Large intestine (tissue), 3 donors: ENCODE results near the gene ZNF616. TPM values are rescaled to one million over a fixed set of nuclear protein-coding genes. Genes with fewer than 3 reads are reported as not detected.
"Not testable (repeated sequence)": the region's sequence is repeated elsewhere in the genome, so short reads cannot be mapped to it uniquely, and the experiment has no call there.

ENCODE experiments used
- DNase-seq, 2 donors: peaks; one replicate each; pipeline versions ENCODE4 v3.0.0 to v3.0.0-alpha.2; 2013
- H3K27ac ChIP-seq: one replicate; pipeline ENCODE4 v1.5.1; 2013; ENCODE audit warnings: low read length
- H3K27me3 ChIP-seq: 2 replicates; pipeline ENCODE4 v1.6.1; 2013; ENCODE audit warnings: low read length; ENCODE audit not compliant: control insufficient read depth, insufficient read depth
- H3K36me3 ChIP-seq: 2 replicates; pipeline ENCODE4 v1.6.1; 2013; ENCODE audit warnings: low read length; ENCODE audit not compliant: control insufficient read depth, insufficient read depth
- H3K4me1 ChIP-seq: one replicate; pipeline ENCODE4 v1.6.1; 2013; ENCODE audit warnings: low read length; ENCODE audit not compliant: control insufficient read depth, insufficient read depth
- H3K4me3 ChIP-seq: one replicate; pipeline ENCODE4 v1.5.1; 2013; ENCODE audit warnings: low read length
- H3K9me3 ChIP-seq: one replicate; pipeline ENCODE4 v1.6.1; 2013; ENCODE audit warnings: mild to moderate bottlenecking, low read depth, low read length, moderate library complexity; ENCODE audit not compliant: control insufficient read depth
- WGBS: methylation state at CpG from one replicate; pipeline ENCODE4 v1.1.5; 2013; ENCODE audit warnings: low lambda C conversion rate; ENCODE audit not compliant: insufficient coverage; 5-methylcytosine and 5-hydroxymethylcytosine counted together
- polyA plus RNA-seq: library from polyadenylated mRNA; unstranded; fragments of 120-200 nt; gene quantifications from one replicate; pipeline ENCODE4 v1.2.1, GENCODE V29; 2013

ZNF616 gene
- polyA plus RNA-seq, 1 donor = 9.6 TPM

DNA sequence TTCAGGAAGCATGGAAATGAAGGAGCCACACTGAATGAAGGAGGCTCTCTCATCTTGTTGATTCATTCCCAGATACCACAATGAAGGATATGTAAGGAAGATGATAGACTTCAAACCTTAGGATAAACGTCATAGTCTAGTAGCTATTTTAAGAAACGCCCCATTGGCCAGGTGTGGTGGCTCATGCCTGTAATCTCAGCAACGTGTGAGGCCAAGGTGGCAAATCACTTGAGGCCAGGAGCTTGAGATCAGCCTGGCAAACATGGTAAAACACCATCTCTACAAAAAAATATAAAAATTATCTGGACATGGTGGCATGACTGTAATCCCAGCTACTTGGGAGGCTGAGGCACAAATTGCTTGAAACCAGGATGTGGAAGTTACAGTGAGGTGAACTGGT is 27.1 kb downstream of the ZNF616 start:
- H3K4me1 ChIP-seq = no peaks in the 10 kb centered on the region
- H3K36me3 ChIP-seq = peaks cover 22% of the 10 kb centered on the region
- peaks cover 44% of the 10 kb centered on the region for H3K9me3 ChIP-seq
- H3K27me3 ChIP-seq = no peaks in the 10 kb centered on the region
- WGBS = no CpG with 5 or more reads among the region's 3 CpGs
- H3K27ac ChIP-seq = no peak overlapping the region
- no peak overlapping the region for H3K4me3 ChIP-seq
- DNase-seq = no peak

DNA sequence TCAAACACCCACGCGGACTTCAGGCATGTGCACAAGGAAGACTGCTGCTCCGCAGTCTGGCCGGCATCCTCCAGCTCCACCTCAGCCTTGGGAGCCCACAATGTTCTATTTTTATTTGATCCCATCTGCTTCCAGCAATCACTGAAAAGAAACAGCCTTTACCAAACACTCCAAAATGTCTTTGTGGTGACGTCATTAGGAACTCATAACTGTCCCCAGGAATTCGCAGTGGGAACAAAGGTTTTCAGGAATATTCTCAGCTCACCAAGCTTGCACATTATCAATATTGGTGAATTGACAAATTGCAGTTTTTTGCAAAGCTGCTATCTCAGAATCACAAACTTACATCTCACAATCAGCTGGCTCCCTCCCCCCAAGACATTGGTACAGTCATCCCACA is 29.0 kb downstream of the ZNF616 start:
- H3K36me3 ChIP-seq = peaks cover 10% of the 10 kb centered on the region
- WGBS = 80% methylated on average over 1 of the region's 6 CpGs
- peaks cover 38% of the 10 kb centered on the region for H3K9me3 ChIP-seq
- no peaks in the 10 kb centered on the region for H3K27me3 ChIP-seq
- DNase-seq = no peak
- H3K27ac ChIP-seq = no peak overlapping the region
- no peaks in the 10 kb centered on the region for H3K4me1 ChIP-seq
- no peak overlapping the region for H3K4me3 ChIP-seq

- WGBS = no CpG with 5 or more reads among the region's 1 CpG
- Histone ChIP-seq H3K27me3 (no peaks in the 10 kb centered on the region), H3K36me3 (no peaks in the 10 kb centered on the region), H3K4me1 (no peaks in the 10 kb centered on the region), H3K4me3 (no peak overlapping the region), H3K9me3 (peaks cover 16% of the 10 kb centered on the region), H3K27ac (no peak overlapping the region)
- no peak for DNase-seq
Observed at GRCh38 chr19:52102782-52103181, 37.0 kb downstream of the ZNF616 start.

- no peak for DNase-seq
- Histone ChIP-seq H3K27ac (no peak overlapping the region), H3K27me3 (no peaks in the 10 kb centered on the region), H3K36me3 (no peaks in the 10 kb centered on the region), H3K9me3 (peaks cover 20% of the 10 kb centered on the region), H3K4me3 (no peak overlapping the region), H3K4me1 (no peaks in the 10 kb centered on the region)
- WGBS = no CpG with 5 or more reads among the region's 2 CpGs
Observed at GRCh38 chr19:52101866-52102562, 37.7 kb downstream of the ZNF616 start.

DNA sequence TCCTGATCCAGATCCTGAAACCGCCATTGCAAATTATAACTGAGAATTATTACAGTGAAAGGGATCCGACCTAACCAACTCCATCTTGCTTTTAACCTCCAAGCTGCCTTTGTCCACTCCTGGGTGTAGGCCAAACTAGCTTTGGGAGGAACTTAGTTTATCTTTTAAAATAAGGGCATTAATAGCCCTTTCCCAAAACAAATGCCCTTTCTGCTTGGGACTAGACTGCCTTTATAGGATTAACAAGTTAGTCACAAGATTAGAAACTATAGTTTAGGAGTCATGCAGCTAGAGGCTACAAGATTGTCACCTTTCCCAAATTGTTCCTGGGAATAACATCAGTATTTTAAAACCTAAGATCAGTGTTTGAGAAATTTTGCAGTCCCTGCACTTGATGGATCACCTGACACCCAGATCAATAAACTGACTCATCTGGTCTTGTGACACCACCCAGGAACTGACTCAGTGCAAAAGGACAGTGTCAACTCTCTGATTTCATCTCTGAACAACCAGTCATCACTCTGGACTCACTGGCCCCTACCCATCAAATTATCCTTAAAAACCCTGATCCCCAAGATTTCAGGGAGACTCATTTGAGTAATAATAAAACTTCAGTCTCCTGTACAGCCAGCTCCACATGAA is 40.1 kb downstream of the ZNF616 start:
- Histone ChIP-seq H3K36me3 (no peaks in the 10 kb centered on the region), H3K4me3 (no peak overlapping the region), H3K9me3 (peaks cover 18% of the 10 kb centered on the region), H3K4me1 (no peaks in the 10 kb centered on the region), H3K27ac (no peak overlapping the region), H3K27me3 (no peaks in the 10 kb centered on the region)
- WGBS = no CpG with 5 or more reads among the region's 2 CpGs
- no peak for DNase-seq

DNA sequence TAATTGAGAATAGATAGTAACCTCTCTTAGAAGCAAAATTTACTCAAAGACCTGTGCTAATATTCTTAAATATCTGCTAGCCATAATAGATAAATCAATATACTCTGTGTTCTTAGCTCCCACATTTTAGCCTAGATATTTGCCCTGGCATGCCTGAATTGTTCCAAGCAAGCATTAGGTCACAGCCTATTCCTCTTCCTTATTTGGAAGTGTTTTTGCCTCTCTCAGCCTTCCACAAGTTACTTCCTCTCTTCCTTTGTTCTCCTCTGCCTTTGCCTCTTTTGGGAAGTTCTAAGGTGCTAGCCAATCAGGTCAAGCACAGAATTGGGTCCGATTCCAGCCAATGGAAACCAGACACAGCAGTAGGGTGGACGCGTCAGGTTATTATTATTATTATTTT is 43.3 kb downstream of the ZNF616 start:
- DNase-seq, H3K4me1 ChIP-seq, H3K27ac ChIP-seq, H3K27me3 ChIP-seq, H3K4me3 ChIP-seq: not testable (repeated sequence)
- peaks cover 32% of the 10 kb centered on the region for H3K9me3 ChIP-seq
- H3K36me3 ChIP-seq = peaks cover 14% of the 10 kb centered on the region
- 86% methylated on average over 1 of the region's 3 CpGs for WGBS

GRCh38 chr19:52095172-52096014 is 44.3 kb downstream of the ZNF616 start, which contains the start of gene ZNF841:
Gene ZNF841, minus strand, starts transcription at chr19:52095765. Its CDS starts 10,964 bp downstream, at chr19:52084801.
- Histone ChIP-seq H3K27me3 (no peaks in the 10 kb centered on the region), H3K4me3 (peak within 1 kb of the TSS; percentile 82), H3K9me3 (peaks cover 39% of the 10 kb centered on the region), H3K27ac (peak within 1 kb of the TSS; percentile 73), H3K36me3 (peaks cover 20% of the 10 kb centered on the region), H3K4me1 (no peaks in the 10 kb centered on the region)
- 0% methylated on average over 3 of the region's 59 CpGs for WGBS
- DNase-seq = peak; percentile 87 to 91

- WGBS = 0% methylated on average over 5 of the region's 12 CpGs
- Histone ChIP-seq H3K4me1 (no peaks in the 10 kb centered on the region), H3K36me3 (peaks cover 25% of the 10 kb centered on the region), H3K27ac (peak overlapping the region; percentile 73), H3K4me3 (peak overlapping the region; percentile 82), H3K27me3 (no peaks in the 10 kb centered on the region), H3K9me3 (peaks cover 45% of the 10 kb centered on the region)
- peak in 1 of 2 donors; percentile 51 for DNase-seq
Observed at GRCh38 chr19:52094526-52095130, 45.1 kb downstream of the ZNF616 start.

DNA sequence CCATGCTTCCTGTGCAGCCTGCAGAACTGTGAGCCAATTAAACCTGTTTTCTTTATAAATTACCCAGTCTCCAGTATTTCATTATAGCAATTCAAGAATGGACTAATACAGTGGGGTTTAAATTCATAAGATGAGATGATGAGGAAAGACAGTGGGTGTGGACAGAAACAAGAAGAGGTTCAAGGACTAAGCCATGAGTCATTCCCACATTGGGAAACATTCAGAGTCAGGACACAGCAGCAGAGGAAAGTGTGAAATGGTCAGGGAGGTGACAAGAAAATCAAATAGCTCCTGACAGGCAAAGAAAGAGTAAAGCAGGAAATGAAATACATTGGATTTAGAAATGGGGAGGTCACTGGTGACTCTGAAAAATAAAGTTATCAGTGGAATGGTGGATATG is 53.3 kb downstream of the ZNF616 start:
- Histone ChIP-seq H3K9me3 (peaks cover 47% of the 10 kb centered on the region), H3K27ac (no peak overlapping the region), H3K4me1 (no peaks in the 10 kb centered on the region), H3K27me3 (no peaks in the 10 kb centered on the region), H3K36me3 (peaks cover 61% of the 10 kb centered on the region), H3K4me3 (no peak overlapping the region)
- no peak for DNase-seq

DNA sequence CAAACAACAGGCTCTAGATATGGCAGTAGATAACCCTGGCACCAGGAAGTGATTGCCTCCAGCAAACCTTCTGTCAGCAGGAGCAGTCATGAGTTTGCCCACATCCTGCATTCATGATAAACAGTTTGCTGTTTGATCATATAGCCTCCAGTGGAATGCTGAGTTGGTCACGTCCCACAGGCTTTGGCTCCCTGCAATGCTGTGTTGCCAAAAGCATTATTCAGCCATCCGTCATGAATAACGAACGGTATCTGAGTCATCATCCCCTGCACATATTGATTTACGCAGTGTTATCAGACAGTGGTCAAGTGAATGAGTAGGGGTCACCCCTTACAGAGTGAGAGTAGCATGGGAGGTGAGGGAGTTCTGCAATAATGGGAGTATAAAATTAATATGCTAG is 69.2 kb downstream of the ZNF616 start:
- Histone ChIP-seq H3K4me3 (no peak overlapping the region), H3K36me3 (peaks cover 62% of the 10 kb centered on the region), H3K27me3 (no peaks in the 10 kb centered on the region), H3K27ac (no peak overlapping the region), H3K4me1 (no peaks in the 10 kb centered on the region), H3K9me3 (peaks cover 75% of the 10 kb centered on the region)
- WGBS = 100% methylated on average over 3 of the region's 5 CpGs
- DNase-seq = no peak
